Prostate gland (tissue), 2 donors: ENCODE data around the gene POFUT2. TPM values are rescaled to one million over a fixed set of nuclear protein-coding genes. Genes with fewer than 3 reads are reported as not detected.
A peak's percentile ranks its signal among the peaks of the same experiment; 100 is the strongest.
"Not testable (repeated sequence)": the region's sequence is repeated elsewhere in the genome, so short reads cannot be mapped to it uniquely, and the experiment has no call there.

Experiments
- DNase-seq: peaks from one replicate; pipeline ENCODE4 v3.0.0-alpha.2; 2019; ENCODE audit warnings: low spot score
- H3K27ac ChIP-seq, 2 donors: fragments of 200-600 bp; sonication (generic); 2 replicates each; pipeline ENCODE4 v1.5.1; 2017 to 2019
- H3K27me3 ChIP-seq: fragments of 200-600 bp; sonication (generic); replicated peaks from 2 replicates; pipeline ENCODE4 v1.5.1; 2019; ENCODE audit not compliant: insufficient read depth
- H3K36me3 ChIP-seq, 2 donors: fragments of 200-600 bp; sonication (generic); 1 replicate in 1 of 2; 2 replicates in 1 of 2; pipeline versions ENCODE4 v1.5.1 to v1.8.1; 2017 to 2019
- H3K4me1 ChIP-seq: fragments of 200-600 bp; sonication (generic); replicated peaks from 2 replicates; pipeline ENCODE4 v1.5.1; 2019
- H3K4me3 ChIP-seq, 2 donors: fragments of 200-600 bp; sonication (generic); 2 replicates each; pipeline ENCODE4 v1.5.1; 2017 to 2019
- H3K9me3 ChIP-seq: fragments of 200-600 bp; sonication (generic); 2 replicates; pipeline ENCODE4 v1.5.1; 2017
- POLR2A ChIP-seq: fragments of 450-650 bp; IDR thresholded peaks from one replicate; pipeline ENCODE4 v1.6.1; 2016; ENCODE audit warnings: antibody characterized with exemption, mild to moderate bottlenecking
- POLR2AphosphoS5 ChIP-seq: sonication (generic); formaldehyde crosslinking; IDR thresholded peaks from one replicate; pipeline ENCODE4 v1.6.1; 2017; ENCODE audit warnings: antibody characterized with exemption
- WGBS: methylation state at CpG from one replicate; pipeline ENCODE4 v1.1.5; 2018; 5-methylcytosine and 5-hydroxymethylcytosine counted together
- intact Hi-C: fragments of 100-400 bp; cut with DNase I; formaldehyde crosslinking; loops from one replicate; pipeline ENCODE4 v1.14.2; 2022
- total RNA-seq, 2 donors: library from RNA; depleted of rRNA; stranded (reverse); fragments of >200 nt; gene quantifications; one replicate each; pipeline ENCODE4 v1.1.0, GENCODE V29; 2016
- TF ChIP-seq, protein P1 (sequence below), 4 experiments: fragments of 200-600 bp in 2 of 4; fragments of 450-650 bp in 2 of 4; sonication (generic) in 2 of 4; IDR thresholded peaks; 1 replicate in 3 of 4; 2 replicates in 1 of 4; pipeline ENCODE4 v1.5.1; 2016 to 2019; ENCODE audit warnings: antibody characterized with exemption in 4 of 4, mild to moderate bottlenecking in 2 of 4, moderate library complexity in 2 of 4

Gene POFUT2
- total RNA-seq, 2 donors from 2014 or later: 20.2 to 52.4 TPM

DNA sequence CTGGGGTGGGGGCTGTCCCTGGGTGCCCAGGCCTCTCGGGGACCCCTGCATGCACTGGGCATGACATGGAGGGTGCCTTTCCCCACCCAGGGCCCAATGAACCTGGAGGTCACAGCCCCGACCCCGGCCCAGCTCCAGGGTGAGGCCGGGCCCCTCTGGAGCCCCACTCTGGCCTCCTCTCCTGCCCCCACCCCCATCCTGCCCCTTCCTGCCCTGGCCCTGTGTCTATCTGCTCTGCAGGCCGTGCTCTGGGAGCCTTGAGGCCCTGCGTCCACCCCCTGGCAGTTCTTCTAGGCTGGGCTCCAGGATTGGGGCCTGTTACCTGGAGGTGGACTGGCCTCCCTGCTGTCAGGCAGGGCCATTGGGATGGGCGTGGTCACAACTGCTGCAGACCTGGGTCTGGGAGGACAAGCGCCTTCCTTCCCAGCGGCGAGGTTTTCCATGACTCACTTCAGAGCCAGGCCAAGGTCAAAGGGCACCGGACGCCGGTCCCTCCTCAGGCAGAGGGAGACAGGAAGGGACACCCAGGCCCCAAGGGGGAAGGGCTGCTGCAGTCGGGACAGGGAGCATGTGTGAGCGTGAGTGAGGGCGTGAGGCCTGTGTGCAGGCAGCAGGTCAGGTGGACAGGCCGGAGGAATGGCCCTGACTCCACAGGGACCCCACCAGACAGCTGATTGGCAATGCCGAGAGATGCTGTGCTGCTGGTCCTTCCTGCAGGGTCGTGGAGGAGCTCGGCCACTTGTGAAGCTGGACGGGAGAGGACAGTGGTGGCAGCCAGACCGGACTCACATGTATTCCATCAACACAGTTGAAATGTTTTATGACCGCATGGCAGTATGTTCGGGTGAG lies 31.1 kb upstream of the POFUT2 start:
- TF ChIP-seq, protein P1, sequence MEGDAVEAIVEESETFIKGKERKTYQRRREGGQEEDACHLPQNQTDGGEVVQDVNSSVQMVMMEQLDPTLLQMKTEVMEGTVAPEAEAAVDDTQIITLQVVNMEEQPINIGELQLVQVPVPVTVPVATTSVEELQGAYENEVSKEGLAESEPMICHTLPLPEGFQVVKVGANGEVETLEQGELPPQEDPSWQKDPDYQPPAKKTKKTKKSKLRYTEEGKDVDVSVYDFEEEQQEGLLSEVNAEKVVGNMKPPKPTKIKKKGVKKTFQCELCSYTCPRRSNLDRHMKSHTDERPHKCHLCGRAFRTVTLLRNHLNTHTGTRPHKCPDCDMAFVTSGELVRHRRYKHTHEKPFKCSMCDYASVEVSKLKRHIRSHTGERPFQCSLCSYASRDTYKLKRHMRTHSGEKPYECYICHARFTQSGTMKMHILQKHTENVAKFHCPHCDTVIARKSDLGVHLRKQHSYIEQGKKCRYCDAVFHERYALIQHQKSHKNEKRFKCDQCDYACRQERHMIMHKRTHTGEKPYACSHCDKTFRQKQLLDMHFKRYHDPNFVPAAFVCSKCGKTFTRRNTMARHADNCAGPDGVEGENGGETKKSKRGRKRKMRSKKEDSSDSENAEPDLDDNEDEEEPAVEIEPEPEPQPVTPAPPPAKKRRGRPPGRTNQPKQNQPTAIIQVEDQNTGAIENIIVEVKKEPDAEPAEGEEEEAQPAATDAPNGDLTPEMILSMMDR (IDR thresholded peaks at IDR 0.05): no peak
- TF ChIP-seq POLR2A: no peak
- no peak for TF ChIP-seq POLR2AphosphoS5
- Histone ChIP-seq H3K4me1 (no peaks in the 10 kb centered on the region), H3K9me3 (no peaks in the 10 kb centered on the region), H3K4me3 (no peak overlapping the region), H3K36me3 (no peaks in the 10 kb centered on the region), H3K27me3 (no peaks in the 10 kb centered on the region), H3K27ac (peak overlapping the region; percentile 39 to 59)
- intact Hi-C loops: no loop called here
- WGBS: 77% methylated on average over 23 of the region's 24 CpGs
- no peak for DNase-seq

DNA sequence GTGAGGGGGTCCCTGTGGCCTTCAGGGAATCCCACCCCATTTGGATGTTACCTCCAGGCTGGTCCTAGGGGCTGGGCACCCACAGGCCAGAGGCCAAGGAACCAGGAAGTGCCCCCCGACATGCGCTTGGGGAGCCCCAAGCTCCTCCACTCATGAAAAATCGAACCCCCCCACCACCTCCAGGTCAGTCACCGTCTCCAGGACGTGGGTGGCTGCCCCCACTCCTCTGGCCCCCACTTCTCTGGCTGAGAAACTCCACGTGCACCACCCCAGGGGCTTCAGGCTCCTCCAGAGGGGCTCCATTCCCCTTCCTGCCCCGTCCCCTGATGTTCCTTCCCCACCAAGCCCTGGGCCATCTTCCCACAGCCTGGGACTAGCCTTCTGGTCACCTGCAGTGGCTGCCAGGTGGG lies 30.5 kb upstream of the POFUT2 start:
- WGBS: 95% methylated on average over 6 of the region's 7 CpGs
- no peak for DNase-seq
- no peak overlapping the region for H3K4me3 ChIP-seq
- no peaks in the 10 kb centered on the region for H3K9me3 ChIP-seq
- intact Hi-C loops: no loop called here
- H3K27ac ChIP-seq: peak overlapping the region in 1 of 2 donors; percentile 59
- H3K4me1 ChIP-seq: no peaks in the 10 kb centered on the region
- TF ChIP-seq, protein P1 (IDR thresholded peaks at IDR 0.05): no peak
- no peak for TF ChIP-seq POLR2AphosphoS5
- no peak for TF ChIP-seq POLR2A
- H3K36me3 ChIP-seq: no peaks in the 10 kb centered on the region
- no peaks in the 10 kb centered on the region for H3K27me3 ChIP-seq

DNA sequence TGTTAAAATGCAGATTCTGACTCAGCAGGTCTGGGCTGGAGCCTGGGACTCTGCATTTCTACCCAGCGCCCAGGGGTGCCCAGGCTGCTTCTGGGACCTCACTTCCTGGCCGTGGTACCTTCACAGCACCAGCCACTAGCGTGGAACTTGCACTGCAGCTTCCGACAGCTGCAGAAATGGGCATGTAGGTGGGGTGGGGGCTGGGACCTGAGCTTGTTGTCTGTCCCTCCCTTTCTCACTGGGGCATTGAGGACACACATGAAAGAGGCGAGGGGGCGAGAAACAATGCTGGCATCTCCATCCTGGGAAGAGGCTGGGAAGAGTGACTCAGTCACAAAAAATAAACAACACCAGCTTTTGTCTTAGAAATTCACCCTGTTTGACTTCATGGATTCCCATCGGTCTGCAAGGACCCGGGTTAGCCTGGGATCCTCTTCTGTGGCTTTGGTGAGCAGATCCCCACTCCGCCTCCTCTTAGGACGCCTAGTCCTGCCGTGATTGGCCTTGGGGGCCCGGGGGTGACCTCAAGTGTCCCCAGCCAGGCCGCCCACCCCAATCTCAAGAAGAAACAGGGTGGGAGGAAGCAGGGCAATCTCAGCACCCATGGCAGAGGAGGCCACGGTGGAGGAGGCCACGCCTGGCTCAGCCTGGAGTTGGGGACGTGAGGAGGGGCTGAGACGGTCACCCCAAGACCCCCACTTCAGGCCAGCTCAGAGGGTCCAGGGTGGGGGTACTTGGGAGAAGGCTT lies 29.9 kb upstream of the POFUT2 start:
- H3K27ac ChIP-seq: peak overlapping the region in 1 of 2 donors; percentile 59
- H3K36me3 ChIP-seq: no peaks in the 10 kb centered on the region
- intact Hi-C loops: no loop called here
- H3K9me3 ChIP-seq: no peaks in the 10 kb centered on the region
- DNase-seq: no peak
- H3K4me3 ChIP-seq: no peak overlapping the region
- 71% methylated on average over 17 of the region's 17 CpGs for WGBS
- no peaks in the 10 kb centered on the region for H3K27me3 ChIP-seq
- TF ChIP-seq POLR2AphosphoS5: no peak
- TF ChIP-seq, protein P1 (IDR thresholded peaks at IDR 0.05): no peak
- TF ChIP-seq POLR2A: no peak
- H3K4me1 ChIP-seq: no peaks in the 10 kb centered on the region

DNA sequence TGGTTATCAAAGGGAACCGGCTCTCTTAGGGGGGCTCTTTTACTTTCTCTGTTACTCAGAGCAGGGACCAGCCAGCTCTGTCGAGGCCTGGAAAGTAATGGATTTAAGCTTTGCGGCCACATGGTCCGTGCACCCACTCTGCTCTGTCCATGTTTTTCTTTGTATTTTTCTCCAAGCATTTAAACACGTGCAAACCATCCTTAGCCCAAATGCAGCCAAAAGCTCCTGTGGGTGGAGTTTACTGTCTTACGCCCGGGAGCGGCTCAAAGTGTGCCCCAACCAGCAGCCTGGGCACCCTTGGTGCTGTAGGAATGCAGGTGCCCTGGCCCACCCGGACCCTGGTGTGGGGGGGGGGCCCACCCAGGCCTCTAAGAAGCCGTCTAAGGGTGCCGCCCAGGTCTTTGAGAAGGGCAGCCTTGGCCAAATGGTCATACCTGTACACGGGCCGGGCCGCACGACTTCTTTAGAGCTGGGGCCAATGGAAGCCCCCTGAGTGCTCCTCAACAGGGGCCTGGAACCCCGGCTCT lies 29.2 kb upstream of the POFUT2 start:
- TF ChIP-seq, protein P1 (IDR thresholded peaks at IDR 0.05): no peak
- TF ChIP-seq POLR2A (no peak), POLR2AphosphoS5 (no peak)
- Histone ChIP-seq H3K4me3 (no peak overlapping the region), H3K27me3 (no peaks in the 10 kb centered on the region), H3K36me3 (no peaks in the 10 kb centered on the region), H3K27ac (no peak overlapping the region), H3K4me1 (no peaks in the 10 kb centered on the region), H3K9me3 (no peaks in the 10 kb centered on the region)
- no peak for DNase-seq
- intact Hi-C loops: no loop called here
- 73% methylated on average over 16 of the region's 16 CpGs for WGBS

DNA sequence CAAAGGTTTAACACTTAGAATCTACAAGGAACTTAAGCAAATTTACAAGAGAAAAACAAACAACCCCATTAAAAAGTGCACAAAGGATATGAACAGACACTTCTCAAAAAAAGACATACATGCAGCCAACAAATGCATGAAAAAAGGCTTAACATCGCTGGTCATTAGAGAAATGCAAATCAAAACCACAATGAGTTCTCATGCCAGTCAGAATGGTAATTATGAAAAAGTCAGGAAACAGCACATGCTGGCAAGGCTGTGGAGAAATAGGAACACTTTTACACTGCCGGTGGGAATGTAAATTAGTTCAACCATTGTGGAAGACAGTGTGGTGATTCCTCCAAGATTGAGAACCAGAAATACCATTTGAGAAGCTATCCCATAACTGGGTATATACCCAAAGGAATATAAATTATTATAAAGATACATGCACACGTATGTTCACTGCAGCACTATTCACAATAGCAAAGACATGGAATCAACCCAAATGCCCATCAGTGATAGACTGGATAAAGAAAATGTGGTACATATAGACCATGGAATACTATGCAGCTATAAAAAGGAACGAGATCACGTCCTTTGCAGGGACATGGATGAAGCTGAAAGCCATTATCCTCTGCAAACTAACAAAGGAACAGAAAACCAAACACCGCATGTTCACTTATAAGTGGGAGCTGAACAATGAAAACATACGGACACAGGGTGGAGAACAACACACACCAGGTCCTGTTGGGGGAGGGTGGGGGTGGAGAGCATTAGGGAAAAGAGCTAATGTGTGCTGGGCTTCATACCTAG lies 28.2 kb upstream of the POFUT2 start:
- H3K36me3 ChIP-seq, H3K4me3 ChIP-seq, H3K27me3 ChIP-seq, DNase-seq, H3K9me3 ChIP-seq, H3K4me1 ChIP-seq, intact Hi-C loops, H3K27ac ChIP-seq: not testable (repeated sequence)
- WGBS: 53% methylated on average over 7 of the region's 7 CpGs
